Sigmoid colon (tissue), 4 donors: ENCODE data around the gene RHBDF2.

ENCODE experiments used
- POLR2AphosphoS5 ChIP-seq, 4 donors: sonication (generic); formaldehyde crosslinking; IDR thresholded peaks; one replicate each; pipeline ENCODE4 v1.6.1; 2017; ENCODE audit warnings: antibody characterized with exemption in 4 of 4
- TF ChIP-seq, protein P1 (sequence below), 4 experiments: fragments of 450-650 bp in 3 of 4; fragments of 200-600 bp in 1 of 4; IDR thresholded peaks; one replicate each; pipeline ENCODE4 v1.5.1; 2016 to 2019; ENCODE audit warnings: antibody characterized with exemption in 4 of 4, mild to moderate bottlenecking in 3 of 4, moderate library complexity in 2 of 4

DNA sequence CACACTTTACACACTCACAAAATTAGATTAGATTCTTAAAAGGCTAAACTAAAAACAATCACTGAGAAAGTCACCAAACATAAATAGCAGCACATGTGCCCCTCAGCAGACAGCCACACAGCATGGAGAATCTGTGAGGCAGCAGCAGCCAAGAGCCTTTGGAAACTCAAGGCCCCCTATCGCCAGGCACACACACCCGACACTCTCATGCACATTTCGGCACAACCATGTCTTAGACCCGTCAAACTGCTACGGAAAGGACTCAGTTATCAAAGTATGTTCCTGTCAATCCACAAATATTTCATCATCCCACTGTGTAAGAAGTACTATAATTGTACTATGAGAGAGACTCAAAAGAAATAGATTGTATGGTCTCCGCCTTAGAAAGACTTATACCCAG, 69.2 kb downstream of the RHBDF2 start:
- TF ChIP-seq, protein P1, sequence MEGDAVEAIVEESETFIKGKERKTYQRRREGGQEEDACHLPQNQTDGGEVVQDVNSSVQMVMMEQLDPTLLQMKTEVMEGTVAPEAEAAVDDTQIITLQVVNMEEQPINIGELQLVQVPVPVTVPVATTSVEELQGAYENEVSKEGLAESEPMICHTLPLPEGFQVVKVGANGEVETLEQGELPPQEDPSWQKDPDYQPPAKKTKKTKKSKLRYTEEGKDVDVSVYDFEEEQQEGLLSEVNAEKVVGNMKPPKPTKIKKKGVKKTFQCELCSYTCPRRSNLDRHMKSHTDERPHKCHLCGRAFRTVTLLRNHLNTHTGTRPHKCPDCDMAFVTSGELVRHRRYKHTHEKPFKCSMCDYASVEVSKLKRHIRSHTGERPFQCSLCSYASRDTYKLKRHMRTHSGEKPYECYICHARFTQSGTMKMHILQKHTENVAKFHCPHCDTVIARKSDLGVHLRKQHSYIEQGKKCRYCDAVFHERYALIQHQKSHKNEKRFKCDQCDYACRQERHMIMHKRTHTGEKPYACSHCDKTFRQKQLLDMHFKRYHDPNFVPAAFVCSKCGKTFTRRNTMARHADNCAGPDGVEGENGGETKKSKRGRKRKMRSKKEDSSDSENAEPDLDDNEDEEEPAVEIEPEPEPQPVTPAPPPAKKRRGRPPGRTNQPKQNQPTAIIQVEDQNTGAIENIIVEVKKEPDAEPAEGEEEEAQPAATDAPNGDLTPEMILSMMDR (IDR thresholded peaks at IDR 0.05), result no peak
- TF ChIP-seq POLR2AphosphoS5 (IDR thresholded peaks at IDR 0.05), result no peak
